ENCODE results near the gene SLC17A9.
A peak's percentile ranks its signal among the peaks of the same experiment; 100 is the strongest.
"Not testable (repeated sequence)": the region's sequence is repeated elsewhere in the genome, so short reads cannot be mapped to it uniquely, and the experiment has no call there.

The SLC17A9 gene

DNA sequence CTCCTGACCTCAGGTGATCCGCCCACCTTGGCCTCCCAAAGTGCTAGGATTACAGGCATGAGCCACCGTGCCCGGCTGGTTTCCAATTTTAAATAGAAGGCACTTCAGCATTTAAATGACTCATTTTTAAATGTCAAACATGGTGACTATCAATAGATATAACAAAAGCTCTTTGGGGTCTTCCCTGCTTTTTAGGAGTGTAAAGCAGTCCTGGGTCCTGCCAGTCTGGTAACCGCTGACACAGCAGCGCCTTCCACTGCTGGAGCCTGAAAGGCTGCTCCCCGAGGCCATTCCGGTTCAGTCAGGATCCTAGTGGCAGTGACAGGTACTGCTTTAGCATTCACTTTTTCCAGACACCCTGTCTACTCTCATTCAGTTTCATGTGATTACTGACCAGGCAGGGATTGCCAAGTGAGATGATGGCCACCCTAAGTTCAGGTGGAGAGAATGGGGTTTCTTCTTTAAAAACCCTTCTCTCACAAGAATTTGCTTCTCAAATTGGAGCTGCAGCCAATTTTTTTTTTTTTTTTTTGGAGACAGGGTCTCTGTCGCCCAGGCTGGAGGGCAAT, 31.3 kb upstream of the SLC17A9 start:
- no peak for DNase-seq

- DNase-seq, result no peak
Observed at GRCh38 chr20:62922451-62922921, 30.0 kb upstream of the SLC17A9 start.

GRCh38 chr20:62923059-62923668, 29.3 kb upstream of the SLC17A9 start:
- not testable (repeated sequence) for DNase-seq

- no peak for DNase-seq
Observed at GRCh38 chr20:62923669-62924441, 28.7 kb upstream of the SLC17A9 start.

DNA sequence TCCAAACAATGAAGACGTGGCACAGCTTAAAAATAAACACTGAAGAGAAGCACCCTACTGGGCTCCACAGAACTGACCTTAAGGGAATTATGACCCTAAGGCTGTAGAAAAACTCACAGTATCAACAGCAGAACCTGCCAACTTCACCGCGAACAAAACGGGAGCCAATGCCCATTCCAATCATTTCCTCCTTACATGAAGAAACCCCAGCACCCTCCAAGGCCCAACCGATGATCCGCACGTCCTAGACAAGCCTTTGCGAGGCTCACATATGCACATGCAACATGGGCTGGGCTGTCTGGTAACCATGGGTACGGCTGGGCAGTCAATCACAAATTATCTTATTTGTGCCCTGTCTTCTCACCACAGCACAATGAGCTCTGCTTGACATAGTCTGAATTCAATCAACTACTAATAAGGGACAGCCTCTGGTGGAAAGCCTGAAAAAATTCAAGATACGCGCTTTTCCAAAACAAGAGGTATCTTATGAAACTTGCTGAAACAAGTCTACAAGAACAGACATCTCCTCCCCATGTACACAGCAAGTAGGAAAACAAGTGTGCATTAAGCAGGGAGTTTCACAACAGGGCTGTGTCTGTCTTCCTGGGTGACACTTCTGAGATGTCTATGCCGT, 27.9 kb upstream of the SLC17A9 start:
- no peak for DNase-seq

GRCh38 chr20:62925076-62925419, 27.5 kb upstream of the SLC17A9 start:
- DNase-seq, result no peak

- DNase-seq, result no peak
Observed at GRCh38 chr20:62925420-62926228, 26.9 kb upstream of the SLC17A9 start.

DNA sequence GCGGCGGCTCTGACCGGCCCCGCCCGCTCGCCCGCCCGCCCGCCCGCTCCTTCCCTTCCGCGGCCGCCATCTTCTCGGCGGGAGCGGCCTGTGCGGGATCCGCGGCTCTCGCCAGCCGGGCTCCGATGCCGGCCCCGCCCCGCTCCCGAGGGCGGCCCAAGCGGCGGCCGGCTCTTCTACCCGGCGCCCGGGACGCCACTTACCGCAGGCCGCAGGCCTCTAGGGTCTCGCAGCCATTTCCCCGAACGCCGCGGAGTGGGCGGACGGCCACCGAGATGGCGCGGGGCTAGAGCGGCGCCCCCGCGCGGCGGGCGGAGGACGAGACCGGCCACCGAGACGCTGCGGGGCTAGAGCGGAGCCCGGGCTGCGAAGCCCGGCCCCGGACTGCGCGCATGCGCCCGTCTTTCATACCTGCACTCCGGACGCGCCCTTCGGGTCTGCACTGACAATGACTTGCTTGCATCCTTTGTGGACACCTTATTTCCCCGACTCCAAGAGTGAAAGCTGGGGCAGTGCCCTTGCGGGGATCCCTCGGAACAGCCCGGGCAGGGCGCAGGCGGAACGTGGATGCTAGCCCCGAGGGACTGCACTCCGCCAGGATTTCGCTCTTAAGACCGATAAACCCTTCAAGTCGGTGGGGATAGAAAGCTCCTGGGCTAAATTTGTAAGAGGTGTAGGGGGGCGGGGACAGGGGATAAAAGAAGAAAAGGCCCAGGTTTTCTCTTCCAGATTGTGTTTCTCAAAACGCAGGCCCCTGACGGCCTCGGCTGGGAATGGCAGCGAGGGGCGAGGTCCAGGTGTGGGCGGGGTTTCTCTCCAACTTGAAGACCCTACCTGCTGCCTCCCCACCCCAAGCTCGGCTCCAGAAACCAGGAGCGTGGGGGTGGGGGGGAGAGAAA, 26.0 kb upstream of the SLC17A9 start, which contains the start of gene DIDO1:
Gene DIDO1, minus strand, starts transcription at position 277 of the 899 bp plus-strand sequence.
- peak; percentile 18 for DNase-seq

DNA sequence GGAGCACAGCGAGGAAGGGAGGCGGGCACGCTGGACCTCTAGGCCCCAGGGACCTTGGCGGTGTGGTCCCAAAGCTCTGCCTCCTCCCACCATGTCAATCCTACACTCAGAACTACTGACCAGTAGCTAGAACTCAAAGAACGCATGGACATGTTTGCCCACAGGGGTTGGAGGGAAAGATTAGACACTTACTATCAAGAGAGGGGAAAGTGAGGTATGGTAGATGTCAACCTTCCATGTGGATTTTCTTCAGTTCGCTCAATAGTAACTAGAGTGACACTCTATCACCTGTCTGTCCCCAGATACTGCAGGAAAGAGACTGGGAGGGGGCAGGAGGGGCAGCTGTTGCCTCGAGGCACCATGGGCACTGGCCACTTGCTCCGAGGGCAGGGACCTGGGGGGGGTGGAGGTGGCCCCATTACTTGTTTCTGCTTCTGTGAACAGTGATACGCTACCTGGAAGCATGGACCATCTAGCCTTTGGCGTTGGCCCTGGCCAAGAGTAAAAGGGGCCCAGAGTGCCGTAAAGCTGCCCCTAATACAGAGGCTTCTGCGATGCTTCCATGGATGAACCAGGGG, 25.3 kb upstream of the SLC17A9 start:
- no peak for DNase-seq

GRCh38 chr20:62928246-62928939, 24.1 kb upstream of the SLC17A9 start:
- no peak for DNase-seq

GRCh38 chr20:62929051-62929538, 23.4 kb upstream of the SLC17A9 start:
- no peak for DNase-seq

GRCh38 chr20:62931464-62931863, 21.0 kb upstream of the SLC17A9 start:
- no peak for DNase-seq

DNA sequence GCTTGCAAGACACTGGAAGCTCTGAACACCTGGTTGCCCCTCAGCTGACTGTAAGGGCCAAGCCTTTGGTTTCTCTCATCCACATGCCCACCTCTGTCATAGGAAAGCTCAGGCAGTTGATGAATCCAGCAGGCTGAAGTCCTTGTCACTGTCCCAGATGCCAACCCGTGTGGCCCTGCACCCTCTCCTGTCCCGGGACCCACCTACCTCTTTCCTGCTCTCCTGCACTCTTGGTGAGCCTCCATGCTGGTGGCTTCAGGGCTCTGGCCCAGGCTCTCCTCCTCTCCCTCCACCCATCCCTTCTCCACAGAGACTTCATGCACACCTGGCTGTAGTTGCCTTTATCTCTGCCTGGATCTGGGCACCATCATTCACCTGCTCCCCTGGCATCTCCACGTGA, 18.5 kb upstream of the SLC17A9 start:
- no peak for DNase-seq

DNA sequence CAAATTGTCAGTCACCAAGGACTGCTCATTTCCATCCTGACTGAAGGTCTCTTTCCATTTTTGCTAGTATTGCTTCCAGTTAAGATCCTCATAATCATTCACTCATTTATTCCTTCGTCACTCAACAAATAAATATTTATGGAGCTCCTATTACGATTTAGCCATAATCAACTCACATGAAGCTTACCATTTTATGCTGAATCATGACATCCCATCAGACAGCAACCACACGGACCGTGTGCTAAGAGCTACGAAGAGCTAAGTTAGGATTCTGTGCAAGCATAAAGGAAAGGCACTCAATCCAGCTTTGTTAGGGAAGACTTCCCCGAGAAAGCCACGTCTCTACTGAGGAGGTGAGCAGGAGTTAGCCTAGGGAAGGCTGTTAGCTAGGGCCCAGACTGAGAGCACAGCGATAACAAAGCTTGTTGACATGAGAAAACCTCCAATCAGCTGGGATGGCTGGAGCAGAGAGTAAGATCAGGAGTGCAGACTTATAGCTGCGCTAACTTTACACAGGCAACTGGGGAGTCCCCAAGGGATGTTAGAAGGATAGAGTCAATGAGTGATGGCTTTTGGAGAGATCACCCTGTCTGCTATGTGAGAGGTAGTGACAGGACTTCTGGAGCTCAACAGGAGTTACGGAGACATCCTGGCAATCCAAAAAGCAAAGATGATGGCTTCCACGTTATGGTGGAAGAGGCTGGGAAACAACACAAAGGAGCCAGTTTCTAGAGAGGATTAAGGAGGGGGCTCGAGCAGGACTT, 17.1 kb upstream of the SLC17A9 start:
- no peak for DNase-seq

DNA sequence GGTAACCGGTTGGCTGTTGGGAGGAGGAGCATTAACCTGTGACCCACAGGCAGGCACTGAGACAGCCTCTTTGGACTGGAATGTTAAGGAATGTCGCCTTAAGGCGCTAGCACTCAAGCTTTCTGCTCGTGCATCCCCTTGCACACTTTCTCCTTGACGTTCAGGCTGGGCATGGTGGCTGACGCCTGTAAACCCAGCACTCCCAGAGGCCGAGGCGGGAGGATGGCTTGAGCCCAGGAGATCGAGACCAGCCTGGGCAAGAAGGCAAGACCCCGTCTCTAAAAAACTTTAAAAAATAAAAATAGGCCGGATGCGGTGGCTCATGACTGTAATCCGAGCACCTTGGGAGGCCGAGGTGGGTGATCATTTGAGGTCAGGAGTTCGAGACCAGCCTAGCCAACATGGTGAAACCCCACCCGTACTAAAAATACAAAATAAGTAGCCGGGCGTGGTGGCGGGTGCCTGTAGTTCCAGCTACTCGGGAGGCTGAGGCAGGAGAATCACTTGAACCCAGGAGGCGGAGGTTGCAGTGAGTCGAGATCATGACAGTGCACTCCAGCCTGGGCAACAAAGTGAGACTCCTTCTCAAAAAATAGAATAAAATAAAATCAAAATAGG, 16.4 kb upstream of the SLC17A9 start:
- no peak for DNase-seq

GRCh38 chr20:62937268-62938104, 15.0 kb upstream of the SLC17A9 start:
- DNase-seq, result peak; percentile 54

GRCh38 chr20:62938105-62938888, 14.2 kb upstream of the SLC17A9 start, which contains the start of gene GID8:
Gene GID8, plus strand, starts transcription at chr20:62938147. Its CDS starts 3,356 bp downstream, at chr20:62941503.
- DNase-seq, result no peak

Data from NCI-H187 treated with DMSO at 0.1 percent for 48 hours (cell line).